ENCODE results near the gene HHIPL2. TPM values are rescaled to one million over a fixed set of nuclear protein-coding genes. Genes with fewer than 3 reads are reported as not detected.

HHIPL2 gene
- total and polyA plus RNA-seq, 2 of the 4 experiments (the other 2 are of a cell fraction): under 0.01 to 0.12 TPM

DNA sequence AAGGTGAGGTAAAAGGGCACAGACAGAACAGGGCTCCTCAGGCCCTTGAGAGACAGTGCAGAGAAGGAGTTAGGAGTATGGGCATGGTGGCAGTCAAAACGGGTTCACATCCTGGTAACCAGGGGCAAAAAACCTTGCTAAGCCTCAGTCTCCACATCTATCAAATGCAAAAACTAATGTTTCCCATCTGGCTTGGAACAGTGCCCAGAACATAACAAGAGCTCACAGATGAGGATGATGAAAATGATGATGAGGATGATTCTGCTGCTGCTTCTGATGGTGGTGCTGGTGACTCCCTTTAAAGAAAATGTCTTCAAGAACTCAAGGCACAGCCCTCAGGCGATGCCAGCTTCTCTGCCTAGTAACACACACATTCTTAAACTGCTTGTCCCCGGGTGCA is 24.1 kb downstream of the HHIPL2 start:
- Histone ChIP-seq H2AK9ac (replicated peaks; ENCODE audit: low read depth, low read length, poor library complexity) (no peak overlapping the region), H3K14ac (replicated peaks; ENCODE audit: low read depth, low read length) (no peak overlapping the region), H2AK5ac (ENCODE audit: low read depth, low read length) (no peak overlapping the region), H3K4me2 (ENCODE audit: low read depth, low read length) (no peak overlapping the region), H4K91ac (ENCODE audit: insufficient read depth, low read depth, low read length) (no peak overlapping the region), H3K18ac (ENCODE audit: low read depth, low read length) (no peak overlapping the region), H3K27ac (ENCODE audit: insufficient read depth, low read length) (no peak overlapping the region), H2BK5ac (ENCODE audit: low read depth, low read length, poor library complexity, severe bottlenecking) (no peak overlapping the region), H2AFZ (replicated peaks; ENCODE audit: low read length, poor library complexity) (no peak overlapping the region), H4K5ac (ENCODE audit: low read depth, low read length) (no peak overlapping the region), H4K8ac (ENCODE audit: low read depth in 2 of 2, low read length in 2 of 2) (no peak overlapping the region), H3K79me1 (ENCODE audit: low read depth in 1 of 2, low read length in 2 of 2) (no peaks in the 10 kb centered on the region), H3K36me3 (ENCODE audit: control insufficient read depth, insufficient read depth, low read length) (no peaks in the 10 kb centered on the region), H2BK20ac (ENCODE audit: low read depth, low read length) (no peak overlapping the region), H3K4me1 (ENCODE audit: control insufficient read depth, insufficient read depth, low read length) (no peaks in the 10 kb centered on the region), H3K56ac (ENCODE audit: extremely low read depth, insufficient read depth, low read length) (no peak overlapping the region), H3K9me3 (ENCODE audit: control insufficient read depth, insufficient read depth, low read length) (peaks cover 3% of the 10 kb centered on the region; the same call in 1 of the 2 replicates), H3K9ac (ENCODE audit: low read depth, low read length) (no peak overlapping the region), H3K4ac (ENCODE audit: low read depth, low read length) (no peak overlapping the region), H3K4me3 (ENCODE audit: insufficient read depth, low read depth, low read length) (no peak overlapping the region), H3K23ac (ENCODE audit: low read depth, low read length) (no peak overlapping the region; the same call in 1 of the 2 replicates), H4K20me1 (ENCODE audit: insufficient read depth, low read length) (no peaks in the 10 kb centered on the region), H2BK15ac (ENCODE audit: low read depth, low read length) (no peak overlapping the region), H3K9me1 (ENCODE audit: insufficient read depth, low read length) (no peaks in the 10 kb centered on the region), H3K27me3 (ENCODE audit: control insufficient read depth, insufficient read depth, low read length) (peaks cover 9% of the 10 kb centered on the region), H2BK120ac (ENCODE audit: low read depth, low read length) (no peak overlapping the region)
- DNase-seq (peak; percentile 26), ATAC-seq (ENCODE audit: low read depth) (no peak)
- ChIA-PET POLR2A (ENCODE audit: unreplicated experiment) (interaction anchor here (0.7 kb wide), 1 partner anchor 188 kb away, joined by 3 read pairs; no protein-coding TSS in a partner anchor), CTCF (interaction anchor here (1.2 kb wide), 1 partner anchor 59 kb away, joined by 3 read pairs; no protein-coding TSS in a partner anchor)
- TF ChIP-seq CEBPB (IDR thresholded peaks at IDR 0.05; ENCODE audit: low read depth, low read length): no peak
- no peak for TF ChIP-seq FOS (IDR thresholded peaks at IDR 0.05; ENCODE audit: low read depth, low read length)
- no peak for TF ChIP-seq RFX5 (IDR thresholded peaks at IDR 0.05; ENCODE audit: low read depth, low read length)
- no peak for TF ChIP-seq MXI1 (IDR thresholded peaks at IDR 0.05; ENCODE audit: borderline replicate concordance, low read depth, low read length)
- TF ChIP-seq RAD21 (IDR thresholded peaks at IDR 0.05; ENCODE audit: low read length): no peak
- TF ChIP-seq RCOR1 (IDR thresholded peaks at IDR 0.05; ENCODE audit: insufficient replicate concordance, low read length): no peak
- TF ChIP-seq, protein P1, sequence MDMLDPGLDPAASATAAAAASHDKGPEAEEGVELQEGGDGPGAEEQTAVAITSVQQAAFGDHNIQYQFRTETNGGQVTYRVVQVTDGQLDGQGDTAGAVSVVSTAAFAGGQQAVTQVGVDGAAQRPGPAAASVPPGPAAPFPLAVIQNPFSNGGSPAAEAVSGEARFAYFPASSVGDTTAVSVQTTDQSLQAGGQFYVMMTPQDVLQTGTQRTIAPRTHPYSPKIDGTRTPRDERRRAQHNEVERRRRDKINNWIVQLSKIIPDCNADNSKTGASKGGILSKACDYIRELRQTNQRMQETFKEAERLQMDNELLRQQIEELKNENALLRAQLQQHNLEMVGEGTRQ (IDR thresholded peaks at IDR 0.05; ENCODE audit: low read depth, low read length): no peak
- TF ChIP-seq CHD1 (IDR thresholded peaks at IDR 0.05; ENCODE audit: low read depth, low read length): no peak
- TF ChIP-seq NFE2L2 (IDR thresholded peaks at IDR 0.05; ENCODE audit: low read depth, low read length): no peak
- TF ChIP-seq, protein P2, sequence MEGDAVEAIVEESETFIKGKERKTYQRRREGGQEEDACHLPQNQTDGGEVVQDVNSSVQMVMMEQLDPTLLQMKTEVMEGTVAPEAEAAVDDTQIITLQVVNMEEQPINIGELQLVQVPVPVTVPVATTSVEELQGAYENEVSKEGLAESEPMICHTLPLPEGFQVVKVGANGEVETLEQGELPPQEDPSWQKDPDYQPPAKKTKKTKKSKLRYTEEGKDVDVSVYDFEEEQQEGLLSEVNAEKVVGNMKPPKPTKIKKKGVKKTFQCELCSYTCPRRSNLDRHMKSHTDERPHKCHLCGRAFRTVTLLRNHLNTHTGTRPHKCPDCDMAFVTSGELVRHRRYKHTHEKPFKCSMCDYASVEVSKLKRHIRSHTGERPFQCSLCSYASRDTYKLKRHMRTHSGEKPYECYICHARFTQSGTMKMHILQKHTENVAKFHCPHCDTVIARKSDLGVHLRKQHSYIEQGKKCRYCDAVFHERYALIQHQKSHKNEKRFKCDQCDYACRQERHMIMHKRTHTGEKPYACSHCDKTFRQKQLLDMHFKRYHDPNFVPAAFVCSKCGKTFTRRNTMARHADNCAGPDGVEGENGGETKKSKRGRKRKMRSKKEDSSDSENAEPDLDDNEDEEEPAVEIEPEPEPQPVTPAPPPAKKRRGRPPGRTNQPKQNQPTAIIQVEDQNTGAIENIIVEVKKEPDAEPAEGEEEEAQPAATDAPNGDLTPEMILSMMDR (conservative IDR thresholded peaks at IDR 0.05; ENCODE audit: low read depth, low read length): no peak
- TF ChIP-seq POLR2A (IDR thresholded peaks at IDR 0.05; ENCODE audit: low read depth, low read length): no peak
- TF ChIP-seq BHLHE40 (IDR thresholded peaks at IDR 0.05; ENCODE audit: low read depth, low read length): no peak
- TF ChIP-seq MAZ (IDR thresholded peaks at IDR 0.05; ENCODE audit: borderline replicate concordance, low read depth, low read length): no peak
- TF ChIP-seq, protein P3, sequence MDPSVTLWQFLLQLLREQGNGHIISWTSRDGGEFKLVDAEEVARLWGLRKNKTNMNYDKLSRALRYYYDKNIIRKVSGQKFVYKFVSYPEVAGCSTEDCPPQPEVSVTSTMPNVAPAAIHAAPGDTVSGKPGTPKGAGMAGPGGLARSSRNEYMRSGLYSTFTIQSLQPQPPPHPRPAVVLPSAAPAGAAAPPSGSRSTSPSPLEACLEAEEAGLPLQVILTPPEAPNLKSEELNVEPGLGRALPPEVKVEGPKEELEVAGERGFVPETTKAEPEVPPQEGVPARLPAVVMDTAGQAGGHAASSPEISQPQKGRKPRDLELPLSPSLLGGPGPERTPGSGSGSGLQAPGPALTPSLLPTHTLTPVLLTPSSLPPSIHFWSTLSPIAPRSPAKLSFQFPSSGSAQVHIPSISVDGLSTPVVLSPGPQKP (IDR thresholded peaks at IDR 0.05; ENCODE audit: borderline replicate concordance, low read depth, low read length): no peak
- no peak for TF ChIP-seq SMC3 (IDR thresholded peaks at IDR 0.05; ENCODE audit: low read depth, low read length)
- TF ChIP-seq MAFK (IDR thresholded peaks at IDR 0.05; ENCODE audit: low read depth, low read length): no peak
- no CpG with 5 or more reads among the region's 3 CpGs for WGBS, 2 experiments (ENCODE audit: extremely low coverage in 2 of 2, insufficient read length in 1 of 2)
- in situ Hi-C loops (cut with MboI; ENCODE audit: low sequenced_read_pairs): no loop called here
- dilution Hi-C loops (cut with HindIII; ENCODE audit: low sequenced_read_pairs, unreplicated experiment): no loop called here
- no TSS peak for BruUV-seq (replicated peaks)
- intact Hi-C loops (cut with micrococcal nuclease): no loop called here

Data from IMR-90 (cell line).